Thymus (tissue), 11 donors: Measurements from ENCODE around the gene TUT7. TPM values are rescaled to one million over a fixed set of nuclear protein-coding genes. Genes with fewer than 3 reads are reported as not detected.

ENCODE experiments used
- DNase-seq, 9 donors: peaks; one replicate each; pipeline ENCODE4 v3.0.0-alpha.2; 2013; ENCODE audit warnings: low spot score in 9 of 9, low read depth in 6 of 9, missing footprints in 1 of 9
- H3K27ac ChIP-seq, 2 donors: one replicate each; pipeline ENCODE4 v1.5.1; 2013; ENCODE audit warnings: control low read depth in 1 of 2, low read depth in 1 of 2, low read length in 1 of 2, mild to moderate bottlenecking in 1 of 2, moderate library complexity in 1 of 2
- H3K27me3 ChIP-seq, 2 donors: one replicate each; pipeline ENCODE4 v1.5.1; 2013; ENCODE audit warnings: low read length in 1 of 2; ENCODE audit not compliant: control insufficient read depth in 2 of 2, insufficient read depth in 1 of 2
- H3K36me3 ChIP-seq, 2 donors: one replicate each; pipeline ENCODE4 v1.5.1; 2013; ENCODE audit warnings: low read length in 1 of 2, mild to moderate bottlenecking in 1 of 2, moderate library complexity in 1 of 2; ENCODE audit not compliant: control insufficient read depth in 2 of 2, insufficient read depth in 2 of 2
- H3K4me1 ChIP-seq, 2 donors: one replicate each; pipeline ENCODE4 v1.5.1; 2013; ENCODE audit warnings: low read length in 2 of 2; ENCODE audit not compliant: control insufficient read depth in 2 of 2, insufficient read depth in 2 of 2
- H3K4me3 ChIP-seq, 2 donors: one replicate each; pipeline ENCODE4 v1.5.1; 2013; ENCODE audit warnings: low read length in 2 of 2, control low read depth in 1 of 2, mild to moderate bottlenecking in 1 of 2
- H3K9me3 ChIP-seq, 2 donors: one replicate each; pipeline ENCODE4 v1.5.1; 2013; ENCODE audit warnings: low read length in 1 of 2, mild to moderate bottlenecking in 1 of 2; ENCODE audit not compliant: control insufficient read depth in 2 of 2, insufficient read depth in 1 of 2
- WGBS: extraction: QIAGEN DNeasy Blood & Tissue Kit; methylation state at CpG from one replicate; pipeline ENCODE4 v1.1.7; 2013; 5-methylcytosine and 5-hydroxymethylcytosine counted together
- polyA plus RNA-seq: library from polyadenylated mRNA; stranded (reverse); fragments of 200-250 nt; gene quantifications from one replicate; pipeline ENCODE4 v1.2.3, GENCODE V29; 2013
- total RNA-seq: library from RNA; stranded (reverse); fragments of 120-200 nt; gene quantifications from one replicate; pipeline ENCODE4 v1.2.4, GENCODE V29; 2013
- donor health status: healthy.

Gene TUT7
- total and polyA plus RNA-seq, 2 donors: 25.9 to 29.2 TPM

- 84% methylated on average over 6 of the region's 6 CpGs for WGBS
- Histone ChIP-seq H3K27ac (no peak overlapping the region), H3K4me1 (peaks cover 14 to 20% of the 10 kb centered on the region in 2 donors)
Measured at GRCh38 chr9:86351880-86352279, 2.3 kb downstream of the TUT7 start.

GRCh38 chr9:86350006-86350760, 4.0 kb downstream of the TUT7 start:
- WGBS: 61% methylated on average over 12 of the region's 12 CpGs
- H3K4me1 ChIP-seq: peaks cover 14 to 20% of the 10 kb centered on the region in 2 donors
- H3K27ac ChIP-seq: no peak overlapping the region
- no peaks in the 10 kb centered on the region for H3K9me3 ChIP-seq
- H3K4me3 ChIP-seq: peak overlapping the region in 1 of 2 donors; percentile 5
- peaks cover 3 to 23% of the 10 kb centered on the region in 2 donors for H3K36me3 ChIP-seq
- DNase-seq: no peak
- H3K27me3 ChIP-seq: peaks cover 0 to 2% of the 10 kb centered on the region in 2 donors

More at GRCh38 chr9:86351880-86352279, 2.3 kb downstream of the TUT7 start:
- peaks cover 0 to 12% of the 10 kb centered on the region in 2 donors for H3K36me3 ChIP-seq
- H3K4me3 ChIP-seq: peak overlapping the region; percentile 6 to 22
- no peak for DNase-seq
- H3K9me3 ChIP-seq: no peaks in the 10 kb centered on the region
- H3K27me3 ChIP-seq: peaks cover 0 to 4% of the 10 kb centered on the region in 2 donors

- over 99% methylated on average over 3 of the region's 3 CpGs for WGBS
- Histone ChIP-seq H3K27me3 (no peaks in the 10 kb centered on the region), H3K4me1 (peaks cover 14 to 17% of the 10 kb centered on the region in 2 donors), H3K27ac (no peak overlapping the region), H3K36me3 (peaks cover 3 to 31% of the 10 kb centered on the region in 2 donors), H3K4me3 (no peak overlapping the region), H3K9me3 (no peaks in the 10 kb centered on the region)
- DNase-seq: no peak
Measured at GRCh38 chr9:86349271-86349670, 4.9 kb downstream of the TUT7 start.

GRCh38 chr9:86347991-86348390, 6.2 kb downstream of the TUT7 start:
- H3K27me3 ChIP-seq: no peaks in the 10 kb centered on the region
- no peak overlapping the region for H3K27ac ChIP-seq
- H3K4me1 ChIP-seq: peaks cover 13 to 16% of the 10 kb centered on the region in 2 donors
- WGBS: 90% methylated on average over 2 of the region's 2 CpGs
- no peak for DNase-seq
- H3K4me3 ChIP-seq: no peak overlapping the region
- H3K9me3 ChIP-seq: no peaks in the 10 kb centered on the region
- peaks cover 3 to 33% of the 10 kb centered on the region in 2 donors for H3K36me3 ChIP-seq

- H3K36me3 ChIP-seq: peaks cover 12 to 45% of the 10 kb centered on the region in 2 donors
- no peaks in the 10 kb centered on the region for H3K27me3 ChIP-seq
- H3K4me3 ChIP-seq: no peak overlapping the region
- DNase-seq: no peak
- peaks cover under 1 to 4% of the 10 kb centered on the region in 2 donors for H3K4me1 ChIP-seq
- no peak overlapping the region for H3K27ac ChIP-seq
- H3K9me3 ChIP-seq: no peaks in the 10 kb centered on the region
- 98% methylated on average over 2 of the region's 2 CpGs for WGBS
Measured at GRCh38 chr9:86344818-86345217, 9.4 kb downstream of the TUT7 start.

GRCh38 chr9:86342269-86342668, 11.9 kb downstream of the TUT7 start:
- DNase-seq: no peak
- Histone ChIP-seq H3K27ac (no peak overlapping the region), H3K9me3 (no peaks in the 10 kb centered on the region), H3K36me3 (peaks cover 16 to 47% of the 10 kb centered on the region in 2 donors), H3K4me3 (no peak overlapping the region), H3K27me3 (no peaks in the 10 kb centered on the region), H3K4me1 (peaks cover 2 to 12% of the 10 kb centered on the region in 2 donors)
- WGBS: 100% methylated on average over 3 of the region's 3 CpGs

GRCh38 chr9:86341007-86341491, 13.2 kb downstream of the TUT7 start:
- peaks cover 2 to 12% of the 10 kb centered on the region in 2 donors for H3K4me1 ChIP-seq
- 97% methylated on average over 3 of the region's 3 CpGs for WGBS

GRCh38 chr9:86340356-86341006, 13.7 kb downstream of the TUT7 start:
- DNase-seq: no peak
- Histone ChIP-seq H3K27ac (no peak overlapping the region), H3K4me1 (peaks cover 2 to 12% of the 10 kb centered on the region in 2 donors), H3K36me3 (peaks cover 21 to 55% of the 10 kb centered on the region in 2 donors), H3K9me3 (no peaks in the 10 kb centered on the region), H3K4me3 (no peak overlapping the region), H3K27me3 (no peaks in the 10 kb centered on the region)
- 93% methylated on average over 1 of the region's 1 CpG for WGBS

More at GRCh38 chr9:86341007-86341491, 13.2 kb downstream of the TUT7 start:
- Histone ChIP-seq H3K9me3 (no peaks in the 10 kb centered on the region), H3K27me3 (no peaks in the 10 kb centered on the region), H3K36me3 (peaks cover 18 to 55% of the 10 kb centered on the region in 2 donors), H3K27ac (no peak overlapping the region), H3K4me3 (no peak overlapping the region)
- no peak for DNase-seq
